ENCODE data around the gene CBX1. TPM values are rescaled to one million over a fixed set of nuclear protein-coding genes. Genes with fewer than 3 reads are reported as not detected.

The CBX1 gene
- total RNA-seq, 1 donor from 2014 or later, result 69.3 TPM

DNA sequence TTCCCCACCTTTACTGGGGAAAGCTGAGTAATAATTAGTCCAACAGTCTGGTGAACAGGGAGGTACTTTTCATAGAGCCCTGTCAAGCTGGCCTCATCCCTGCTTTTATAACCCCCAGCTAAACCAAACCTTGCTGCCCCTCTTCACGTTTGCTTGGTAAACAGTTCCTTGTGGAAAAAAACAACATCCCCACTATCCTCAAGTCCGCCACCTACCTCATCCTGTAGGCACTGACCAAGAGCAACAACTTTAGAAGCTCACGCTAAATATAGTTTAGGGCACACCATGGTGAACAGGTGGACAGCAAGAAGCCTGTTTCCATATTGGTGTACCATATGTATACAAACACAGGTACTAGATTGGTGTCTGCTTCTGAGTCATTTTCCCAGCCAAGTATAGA, 36.6 kb downstream of the CBX1 start:
- Histone ChIP-seq H3K4me1 (ENCODE audit: insufficient read depth, low read length) (peaks cover 11% of the 10 kb centered on the region), H3K79me2 (ENCODE audit: insufficient read depth, low read length) (peaks cover 9% of the 10 kb centered on the region), H3K9ac (ENCODE audit: low read length) (no peak overlapping the region), H3K36me3 (ENCODE audit: insufficient read depth, low read length) (peaks cover 52% of the 10 kb centered on the region), H4K20me1 (ENCODE audit: insufficient read depth, low read length) (peaks cover 55% of the 10 kb centered on the region), H3K27ac (ENCODE audit: low read depth, low read length) (no peak overlapping the region), H3K4me3 (ENCODE audit: insufficient read depth, low read depth, low read length) (no peak overlapping the region), H3K9me3 (ENCODE audit: insufficient read depth, low read depth, low read length) (no peaks in the 10 kb centered on the region), H3K4me2 (ENCODE audit: low read length) (no peak overlapping the region), H3K27me3 (ENCODE audit: insufficient read depth, low read length) (no peaks in the 10 kb centered on the region), H2AFZ (ENCODE audit: low read depth, low read length) (no peak overlapping the region)
- TF ChIP-seq EZH2 (IDR thresholded peaks at IDR 0.05; ENCODE audit: insufficient read depth, low read length), result no peak
- TF ChIP-seq, protein P1, sequence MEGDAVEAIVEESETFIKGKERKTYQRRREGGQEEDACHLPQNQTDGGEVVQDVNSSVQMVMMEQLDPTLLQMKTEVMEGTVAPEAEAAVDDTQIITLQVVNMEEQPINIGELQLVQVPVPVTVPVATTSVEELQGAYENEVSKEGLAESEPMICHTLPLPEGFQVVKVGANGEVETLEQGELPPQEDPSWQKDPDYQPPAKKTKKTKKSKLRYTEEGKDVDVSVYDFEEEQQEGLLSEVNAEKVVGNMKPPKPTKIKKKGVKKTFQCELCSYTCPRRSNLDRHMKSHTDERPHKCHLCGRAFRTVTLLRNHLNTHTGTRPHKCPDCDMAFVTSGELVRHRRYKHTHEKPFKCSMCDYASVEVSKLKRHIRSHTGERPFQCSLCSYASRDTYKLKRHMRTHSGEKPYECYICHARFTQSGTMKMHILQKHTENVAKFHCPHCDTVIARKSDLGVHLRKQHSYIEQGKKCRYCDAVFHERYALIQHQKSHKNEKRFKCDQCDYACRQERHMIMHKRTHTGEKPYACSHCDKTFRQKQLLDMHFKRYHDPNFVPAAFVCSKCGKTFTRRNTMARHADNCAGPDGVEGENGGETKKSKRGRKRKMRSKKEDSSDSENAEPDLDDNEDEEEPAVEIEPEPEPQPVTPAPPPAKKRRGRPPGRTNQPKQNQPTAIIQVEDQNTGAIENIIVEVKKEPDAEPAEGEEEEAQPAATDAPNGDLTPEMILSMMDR (IDR thresholded peaks at IDR 0.05; ENCODE audit: insufficient read depth, low read depth, low read length), result no peak
- FAIRE-seq (no peak), DNase-seq (ENCODE audit: low read depth) (no peak)
- peak overlapping the region; percentile 35 for H3K27ac Mint-ChIP-seq (ENCODE audit: unreplicated experiment)
- H3K27me3 Mint-ChIP-seq (ENCODE audit: low read depth, unreplicated experiment), result no peaks in the 10 kb centered on the region
- peaks cover 28% of the 10 kb centered on the region for H3K36me3 Mint-ChIP-seq (ENCODE audit: low read depth, unreplicated experiment)
- peaks cover 28% of the 10 kb centered on the region for H3K4me1 Mint-ChIP-seq (ENCODE audit: low read depth, unreplicated experiment)
- no peaks in the 10 kb centered on the region for H3K9me3 Mint-ChIP-seq (ENCODE audit: unreplicated experiment)
- H3K4me3 Mint-ChIP-seq (ENCODE audit: unreplicated experiment), result no peak overlapping the region

DNA sequence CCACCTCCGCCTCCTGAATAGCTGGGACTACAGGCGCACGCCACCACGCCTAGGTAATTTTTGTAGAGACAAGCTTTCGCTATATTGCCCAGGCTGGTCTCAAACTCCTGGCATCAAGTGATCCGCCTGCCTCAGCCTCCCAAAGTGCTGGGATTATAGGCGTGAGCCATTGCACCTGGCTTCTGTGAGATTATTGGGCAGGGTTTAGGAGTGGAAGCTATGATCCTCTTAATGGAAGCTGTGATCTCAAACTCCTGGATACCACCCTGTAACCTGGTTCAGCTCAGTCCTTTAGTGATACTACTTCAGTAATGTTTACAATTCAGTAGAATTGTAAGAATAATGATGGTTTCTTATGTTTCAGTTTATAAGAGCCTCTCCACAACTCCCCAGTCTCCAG, 39.0 kb downstream of the CBX1 start:
- Histone ChIP-seq H3K27ac (ENCODE audit: low read depth, low read length) (no peak overlapping the region), H2AFZ (ENCODE audit: low read depth, low read length) (no peak overlapping the region), H3K4me2 (ENCODE audit: low read length) (no peak overlapping the region), H3K4me1 (ENCODE audit: insufficient read depth, low read length) (peaks cover 4% of the 10 kb centered on the region), H3K9me3 (ENCODE audit: insufficient read depth, low read depth, low read length) (no peaks in the 10 kb centered on the region), H4K20me1 (ENCODE audit: insufficient read depth, low read length) (peaks cover 66% of the 10 kb centered on the region), H3K4me3 (ENCODE audit: insufficient read depth, low read depth, low read length) (no peak overlapping the region), H3K79me2 (ENCODE audit: insufficient read depth, low read length) (peaks cover 30% of the 10 kb centered on the region), H3K9ac (ENCODE audit: low read length) (no peak overlapping the region), H3K36me3 (ENCODE audit: insufficient read depth, low read length) (peaks cover 61% of the 10 kb centered on the region), H3K27me3 (ENCODE audit: insufficient read depth, low read length) (no peaks in the 10 kb centered on the region)
- Mint-ChIP-seq H3K9me3 (ENCODE audit: unreplicated experiment) (no peaks in the 10 kb centered on the region), H3K27me3 (ENCODE audit: low read depth, unreplicated experiment) (no peaks in the 10 kb centered on the region), H3K4me1 (ENCODE audit: low read depth, unreplicated experiment) (peaks cover 25% of the 10 kb centered on the region), H3K36me3 (ENCODE audit: low read depth, unreplicated experiment) (peaks cover 45% of the 10 kb centered on the region), H3K27ac (ENCODE audit: unreplicated experiment) (no peak overlapping the region), H3K4me3 (ENCODE audit: unreplicated experiment) (no peak overlapping the region)
- DNase-seq (ENCODE audit: low read depth), result no peak
- TF ChIP-seq, protein P1 (IDR thresholded peaks at IDR 0.05; ENCODE audit: insufficient read depth, low read depth, low read length), result no peak
- TF ChIP-seq EZH2 (IDR thresholded peaks at IDR 0.05; ENCODE audit: insufficient read depth, low read length), result no peak
- no peak for FAIRE-seq

DNA sequence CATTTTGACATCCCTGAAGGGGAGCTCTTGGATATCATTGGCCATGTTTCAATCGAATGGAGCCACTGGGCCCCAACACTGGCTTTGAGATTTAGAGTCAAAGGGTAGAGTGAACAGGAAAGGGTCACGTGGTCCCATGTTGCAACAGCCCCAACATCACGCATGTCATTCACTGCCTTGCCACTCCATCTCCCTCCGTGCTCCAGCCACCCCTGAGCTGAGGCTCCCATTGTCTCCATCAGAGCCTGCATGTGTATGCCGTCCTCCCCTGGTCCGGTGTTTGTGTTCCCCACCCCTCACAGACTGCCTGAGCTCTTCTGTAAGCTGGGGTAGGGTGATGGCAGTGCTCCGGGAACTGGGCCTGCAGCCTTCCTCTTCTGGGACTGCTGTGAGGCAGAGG, 41.0 kb downstream of the CBX1 start:
- H3K9me3 ChIP-seq (ENCODE audit: insufficient read depth, low read depth, low read length), result no peaks in the 10 kb centered on the region
- H3K4me3 Mint-ChIP-seq (ENCODE audit: unreplicated experiment), result no peak overlapping the region
- H3K4me3 ChIP-seq (ENCODE audit: insufficient read depth, low read depth, low read length), result no peak overlapping the region
- H3K36me3 Mint-ChIP-seq (ENCODE audit: low read depth, unreplicated experiment), result peaks cover 59% of the 10 kb centered on the region
- H2AFZ ChIP-seq (ENCODE audit: low read depth, low read length), result no peak overlapping the region
- H3K79me2 ChIP-seq (ENCODE audit: insufficient read depth, low read length), result peaks cover 50% of the 10 kb centered on the region
- H3K4me1 ChIP-seq (ENCODE audit: insufficient read depth, low read length), result peaks cover 8% of the 10 kb centered on the region
- no peak for TF ChIP-seq EZH2 (IDR thresholded peaks at IDR 0.05; ENCODE audit: insufficient read depth, low read length)
- TF ChIP-seq, protein P1 (IDR thresholded peaks at IDR 0.05; ENCODE audit: insufficient read depth, low read depth, low read length), result no peak
- H3K9me3 Mint-ChIP-seq (ENCODE audit: unreplicated experiment), result no peaks in the 10 kb centered on the region
- H4K20me1 ChIP-seq (ENCODE audit: insufficient read depth, low read length), result peaks cover 73% of the 10 kb centered on the region
- H3K27me3 Mint-ChIP-seq (ENCODE audit: low read depth, unreplicated experiment), result no peaks in the 10 kb centered on the region
- H3K27ac ChIP-seq (ENCODE audit: low read depth, low read length), result no peak overlapping the region
- H3K27ac Mint-ChIP-seq (ENCODE audit: unreplicated experiment), result no peak overlapping the region
- no peak for FAIRE-seq
- DNase-seq (ENCODE audit: low read depth), result no peak
- peaks cover 39% of the 10 kb centered on the region for H3K4me1 Mint-ChIP-seq (ENCODE audit: low read depth, unreplicated experiment)
- H3K36me3 ChIP-seq (ENCODE audit: insufficient read depth, low read length), result peaks cover 56% of the 10 kb centered on the region
- no peak overlapping the region for H3K4me2 ChIP-seq (ENCODE audit: low read length)
- no peak overlapping the region for H3K9ac ChIP-seq (ENCODE audit: low read length)
- no peaks in the 10 kb centered on the region for H3K27me3 ChIP-seq (ENCODE audit: insufficient read depth, low read length)
